HG03342 (cell line): Measurements from ENCODE around the gene C1orf146.
"Not testable (repeated sequence)": the region's sequence is repeated elsewhere in the genome, so short reads cannot be mapped to it uniquely, and the experiment has no call there.

Source experiments
- ATAC-seq: cut with Tn5 transposase; IDR thresholded peaks from one replicate; pipeline ENCODE4 v1.9.1; 2021; ENCODE audit warnings: mild to moderate bottlenecking, moderate library complexity; ENCODE audit not compliant: unreplicated experiment

Gene C1orf146

GRCh38 chr1:92273039-92273438 is 55.3 kb downstream of the C1orf146 start:
- no peak for ATAC-seq

- ATAC-seq, result no peak
Measured at GRCh38 chr1:92274939-92275338, 57.2 kb downstream of the C1orf146 start.

- ATAC-seq, result no peak
Measured at GRCh38 chr1:92276082-92276481, 58.4 kb downstream of the C1orf146 start.

- ATAC-seq, result no peak
Measured at GRCh38 chr1:92277105-92277723, 59.5 kb downstream of the C1orf146 start.

- ATAC-seq, result not testable (repeated sequence)
Measured at GRCh38 chr1:92279781-92280180, 62.1 kb downstream of the C1orf146 start.

- not testable (repeated sequence) for ATAC-seq
Measured at GRCh38 chr1:92281411-92281810, 63.7 kb downstream of the C1orf146 start.

GRCh38 chr1:92291372-92291999 is 73.8 kb downstream of the C1orf146 start:
- ATAC-seq, result no peak
